ENCODE data around the gene PDCD10.

GRCh38 chr3:167656821-167657220 lies 77.9 kb downstream of the PDCD10 start:
- no peak for TF ChIP-seq RAD21 (IDR thresholded peaks at IDR 0.05; ENCODE audit: low read length)
- TF ChIP-seq EP300 (IDR thresholded peaks at IDR 0.05; ENCODE audit: borderline replicate concordance in 1 of 2, low read depth in 1 of 2, low read length in 1 of 2), result no peak
- no peak for TF ChIP-seq CTCF (IDR thresholded peaks at IDR 0.05)
